SU-DHL-6 (cell line): ENCODE results near the gene HSDL1.

Experiments used
- H2AFZ ChIP-seq: fragments of 200-600 bp; sonication (generic); 2 replicates; pipeline ENCODE4 v1.6.1; 2014; ENCODE audit warnings: low read depth, mild to moderate bottlenecking, moderate library complexity, mixed read lengths, antibody characterized with exemption, low read length; ENCODE audit not compliant: severe bottlenecking
- H3F3A ChIP-seq: fragments of 200-600 bp; shearing (Covaris generic); 2 replicates; pipeline ENCODE4 v1.6.0; 2016; ENCODE audit warnings: antibody characterized with exemption, mild to moderate bottlenecking; ENCODE audit not compliant: insufficient read depth
- H3K27ac ChIP-seq: fragments of 200-600 bp; sonication (generic); 2 replicates; pipeline ENCODE4 v1.5.1; 2016; ENCODE audit warnings: low read depth, mild to moderate bottlenecking, low read length, moderate library complexity, mixed read lengths
- H3K27me3 ChIP-seq: fragments of 200-600 bp; sonication (generic), shearing (Covaris generic); 2 replicates; pipeline ENCODE4 v1.6.0; 2014; ENCODE audit warnings: mild to moderate bottlenecking, low read length
- H3K36me3 ChIP-seq: fragments of 200-600 bp; sonication (generic); 2 replicates; pipeline ENCODE4 v1.6.1; 2014; ENCODE audit warnings: mild to moderate bottlenecking, low read length, mixed read lengths
- H3K4me2 ChIP-seq: fragments of 300-600, 200-600 bp; shearing (Covaris generic), sonication (generic); 2 replicates; pipeline ENCODE4 v1.6.0; 2014; ENCODE audit warnings: low read length, low read depth, mild to moderate bottlenecking; ENCODE audit not compliant: poor library complexity, severe bottlenecking
- H3K4me3 ChIP-seq: fragments of 200-600 bp; sonication (generic); 2 replicates; pipeline ENCODE4 v1.5.1; 2014; ENCODE audit warnings: antibody characterized with exemption, low read length, mild to moderate bottlenecking, mixed read lengths; ENCODE audit not compliant: insufficient read depth, poor library complexity, severe bottlenecking
- H3K79me2 ChIP-seq: fragments of 200-600 bp; sonication (generic); 2 replicates; pipeline ENCODE4 v1.6.1; 2014; ENCODE audit warnings: mild to moderate bottlenecking, low read length, moderate library complexity; ENCODE audit not compliant: insufficient read depth
- H3K9ac ChIP-seq: fragments of 200-600 bp; sonication (generic); 2 replicates; pipeline ENCODE4 v1.7.0; 2014; ENCODE audit warnings: mild to moderate bottlenecking, low read length
- H3K9me2 ChIP-seq: fragments of 200-600 bp; sonication (generic); replicated peaks from 2 replicates; pipeline ENCODE4 v1.6.1; 2014; ENCODE audit warnings: low read length; ENCODE audit not compliant: insufficient read depth
- H3K9me3 ChIP-seq: fragments of 200-600 bp; sonication (generic); 2 replicates; pipeline ENCODE4 v1.6.1; 2014; ENCODE audit warnings: low read length, mixed read lengths; ENCODE audit not compliant: insufficient read depth
- H4K20me1 ChIP-seq: fragments of 200-600 bp; sonication (generic); 2 replicates; pipeline ENCODE4 v1.6.1; 2014; ENCODE audit warnings: low read depth, mild to moderate bottlenecking, antibody characterized with exemption, low read length, moderate library complexity, mixed read lengths
- CTCF ChIP-seq: fragments of 200-600 bp; sonication (generic); IDR thresholded peaks from one replicate; pipeline ENCODE4 v1.5.1; 2017; ENCODE audit warnings: antibody characterized with exemption, mild to moderate bottlenecking, low read length, moderate library complexity; ENCODE audit not compliant: insufficient read depth, poor library complexity, severe bottlenecking
- EZH2phosphoT487 ChIP-seq: fragments of 200-600 bp; sonication (generic), shearing (Covaris generic); conservative IDR thresholded peaks from 2 replicates; pipeline ENCODE4 v1.6.1; 2018; ENCODE audit warnings: mild to moderate bottlenecking, antibody characterized with exemption, low read length, moderate library complexity, mixed read lengths

HSDL1 gene

GRCh38 chr16:84155771-84156170, 10.8 kb upstream of the HSDL1 start:
- no peaks in the 10 kb centered on the region for H4K20me1 ChIP-seq
- H3K4me3 ChIP-seq, result no peak overlapping the region
- H3K79me2 ChIP-seq, result no peaks in the 10 kb centered on the region
- H3K9me2 ChIP-seq, result no peaks in the 10 kb centered on the region
- H2AFZ ChIP-seq, result no peak overlapping the region
- no peak for TF ChIP-seq CTCF
- no peak overlapping the region for H3K9ac ChIP-seq
- no peak overlapping the region for H3K4me2 ChIP-seq
- no peaks in the 10 kb centered on the region for H3K36me3 ChIP-seq
- H3F3A ChIP-seq, result no peaks in the 10 kb centered on the region
- no peaks in the 10 kb centered on the region for H3K27me3 ChIP-seq
- no peaks in the 10 kb centered on the region for H3K9me3 ChIP-seq
- H3K27ac ChIP-seq, result no peak overlapping the region

- Histone ChIP-seq H4K20me1 (no peaks in the 10 kb centered on the region), H2AFZ (no peak overlapping the region), H3K27me3 (no peaks in the 10 kb centered on the region), H3K36me3 (no peaks in the 10 kb centered on the region), H3K27ac (no peak overlapping the region), H3K79me2 (no peaks in the 10 kb centered on the region), H3F3A (no peaks in the 10 kb centered on the region), H3K4me2 (no peak overlapping the region), H3K9me3 (no peaks in the 10 kb centered on the region), H3K9ac (no peak overlapping the region), H3K4me3 (no peak overlapping the region), H3K9me2 (no peaks in the 10 kb centered on the region)
- TF ChIP-seq CTCF, result no peak
- no peak for TF ChIP-seq EZH2phosphoT487
Observed at GRCh38 chr16:84155226-84155625, 10.2 kb upstream of the HSDL1 start.

- Histone ChIP-seq H3K36me3 (no peaks in the 10 kb centered on the region), H3K27ac (no peak overlapping the region), H3K9ac (no peak overlapping the region), H4K20me1 (no peaks in the 10 kb centered on the region), H3F3A (no peaks in the 10 kb centered on the region), H3K9me2 (no peaks in the 10 kb centered on the region), H3K4me2 (no peak overlapping the region), H3K27me3 (no peaks in the 10 kb centered on the region), H3K4me3 (no peak overlapping the region), H2AFZ (no peak overlapping the region), H3K79me2 (no peaks in the 10 kb centered on the region), H3K9me3 (no peaks in the 10 kb centered on the region)
- TF ChIP-seq EZH2phosphoT487, result no peak
- no peak for TF ChIP-seq CTCF
Observed at GRCh38 chr16:84153660-84154214, 8.8 kb upstream of the HSDL1 start.
